Muscle layer of colon (tissue), 2 donors: ENCODE results near the gene SFT2D2.

Experiments
- H3K27ac ChIP-seq: one replicate; pipeline ENCODE4 v1.7.0; 2013; ENCODE audit warnings: low read depth, mild to moderate bottlenecking, low read length, moderate library complexity
- H3K27me3 ChIP-seq, 2 donors: one replicate each; pipeline ENCODE4 v1.7.0; 2013; ENCODE audit warnings: low read length in 2 of 2, mild to moderate bottlenecking in 2 of 2; ENCODE audit not compliant: insufficient read depth in 2 of 2, control insufficient read depth in 1 of 2
- H3K36me3 ChIP-seq: one replicate; pipeline ENCODE4 v1.7.0; 2013; ENCODE audit warnings: mild to moderate bottlenecking, low read length; ENCODE audit not compliant: insufficient read depth
- H3K4me1 ChIP-seq: one replicate; pipeline ENCODE4 v1.7.0; 2013; ENCODE audit warnings: mild to moderate bottlenecking, low read length; ENCODE audit not compliant: insufficient read depth
- H3K4me3 ChIP-seq, 2 donors: one replicate each; pipeline ENCODE4 v1.7.0; 2013; ENCODE audit warnings: low read length in 2 of 2, low read depth in 1 of 2, mild to moderate bottlenecking in 1 of 2, moderate library complexity in 1 of 2
- H3K9ac ChIP-seq: one replicate; pipeline ENCODE4 v1.7.0; 2013; ENCODE audit warnings: low read length
- H3K9me3 ChIP-seq: one replicate; pipeline ENCODE4 v1.7.0; 2013; ENCODE audit warnings: mild to moderate bottlenecking, low read length
- donor health status: abdominal sarcoma.
- donor health status: Adenocarcinoma of cecum.

Gene SFT2D2

DNA sequence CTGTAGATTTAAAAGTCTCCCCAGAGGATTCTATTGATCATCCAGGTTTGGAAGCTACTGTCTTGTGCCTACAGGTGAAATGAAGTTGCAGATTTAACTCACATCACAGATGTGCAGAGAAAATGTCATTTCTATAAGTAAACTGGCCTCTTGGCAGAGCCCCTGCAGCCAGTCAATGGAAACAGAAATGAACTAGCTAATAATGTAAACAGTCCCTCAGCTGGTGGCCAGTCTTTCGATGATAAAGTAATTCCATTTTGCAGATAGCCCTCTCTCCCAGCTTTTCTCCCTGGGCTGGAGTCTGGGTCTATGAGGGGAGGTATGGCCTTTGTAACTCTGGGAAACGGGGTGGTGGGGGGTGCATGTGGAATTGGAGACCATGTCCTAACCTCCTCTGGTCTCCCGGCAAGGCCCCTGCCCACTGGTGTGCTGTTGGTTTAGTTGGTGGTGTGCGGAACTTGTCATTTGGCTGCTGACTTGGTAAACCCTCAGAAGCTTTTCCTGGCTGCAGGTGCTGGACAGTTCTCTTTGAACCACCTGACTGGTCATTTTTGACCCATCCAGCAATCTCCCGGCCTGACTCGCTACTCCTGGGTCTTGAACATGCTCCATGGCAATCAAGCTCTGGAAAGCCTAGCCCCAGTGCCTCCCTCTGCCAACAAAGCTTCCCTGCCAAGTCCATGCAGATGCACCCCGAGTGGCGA is 69.8 kb downstream of the SFT2D2 start:
- H3K4me1 ChIP-seq: peaks cover 7% of the 10 kb centered on the region
- H3K9me3 ChIP-seq: no peaks in the 10 kb centered on the region
- no peak overlapping the region for H3K4me3 ChIP-seq
- no peak overlapping the region for H3K27ac ChIP-seq
- no peak overlapping the region for H3K9ac ChIP-seq
- no peaks in the 10 kb centered on the region for H3K36me3 ChIP-seq
- H3K27me3 ChIP-seq: no peaks in the 10 kb centered on the region

DNA sequence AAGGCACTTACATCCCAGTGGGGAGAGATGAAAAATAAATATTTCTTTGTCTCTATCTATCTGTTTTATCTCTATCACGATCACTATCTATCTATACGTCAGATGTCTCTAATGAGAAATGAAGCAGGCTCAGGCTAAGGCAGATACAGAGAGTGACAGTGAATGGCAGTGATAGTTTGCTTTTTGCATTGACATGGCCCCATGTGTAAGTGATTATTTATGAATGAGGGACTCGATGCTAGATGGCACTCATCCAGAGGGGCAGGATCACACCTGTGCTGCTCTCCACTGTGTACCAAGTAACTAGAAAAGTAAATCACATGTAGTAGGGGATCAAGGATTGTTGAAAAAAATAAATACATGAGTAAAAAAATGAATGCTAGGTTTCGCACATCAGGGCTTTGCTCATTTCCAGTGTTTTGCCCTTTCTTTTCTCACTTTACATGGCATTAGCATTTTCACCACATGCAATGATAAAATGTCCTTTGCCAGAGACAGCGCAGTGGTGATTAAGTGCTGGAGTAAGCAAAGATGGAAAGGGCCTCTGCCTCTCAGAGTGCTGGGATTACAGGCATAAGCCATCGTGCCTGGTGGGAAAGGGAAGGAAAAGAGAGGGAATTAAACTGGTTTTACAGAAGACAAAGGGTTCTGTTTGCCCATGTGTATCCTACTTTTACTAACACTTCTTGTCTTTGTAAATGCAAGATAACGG is 71.4 kb downstream of the SFT2D2 start:
- H3K36me3 ChIP-seq: no peaks in the 10 kb centered on the region

DNA sequence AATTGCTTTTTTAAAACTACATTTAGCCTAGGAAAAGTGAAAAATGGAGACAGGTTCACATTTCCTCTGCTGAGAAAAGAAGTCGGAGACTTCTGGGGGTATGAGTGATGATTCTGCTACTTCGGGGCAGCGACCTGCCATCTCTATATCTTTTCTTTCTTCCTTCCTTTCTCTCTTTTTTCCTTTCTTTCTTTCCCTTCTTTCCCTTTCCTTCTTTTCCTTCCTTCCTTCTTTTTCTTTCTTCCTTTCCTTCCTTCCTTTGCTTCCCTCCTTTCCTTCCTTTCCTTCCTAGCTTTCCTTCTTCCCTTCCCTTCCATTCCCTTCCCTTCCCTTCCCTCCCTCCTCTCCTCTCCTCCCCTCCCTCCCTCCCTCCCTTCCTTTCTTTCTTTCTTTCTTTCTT is 72.6 kb downstream of the SFT2D2 start:
- no peak overlapping the region for H3K27ac ChIP-seq
- no peaks in the 10 kb centered on the region for H3K9me3 ChIP-seq
- H3K4me3 ChIP-seq: no peak overlapping the region
- H3K36me3 ChIP-seq: no peaks in the 10 kb centered on the region
- no peak overlapping the region for H3K9ac ChIP-seq
- H3K4me1 ChIP-seq: peaks cover 1% of the 10 kb centered on the region
- no peaks in the 10 kb centered on the region for H3K27me3 ChIP-seq

More for the DNA sequence above, 71.4 kb downstream of the SFT2D2 start:
- no peak overlapping the region for H3K9ac ChIP-seq
- H3K27ac ChIP-seq: no peak overlapping the region
- H3K4me3 ChIP-seq: no peak overlapping the region
- H3K27me3 ChIP-seq: no peaks in the 10 kb centered on the region
- H3K4me1 ChIP-seq: peaks cover 7% of the 10 kb centered on the region
- no peaks in the 10 kb centered on the region for H3K9me3 ChIP-seq

DNA sequence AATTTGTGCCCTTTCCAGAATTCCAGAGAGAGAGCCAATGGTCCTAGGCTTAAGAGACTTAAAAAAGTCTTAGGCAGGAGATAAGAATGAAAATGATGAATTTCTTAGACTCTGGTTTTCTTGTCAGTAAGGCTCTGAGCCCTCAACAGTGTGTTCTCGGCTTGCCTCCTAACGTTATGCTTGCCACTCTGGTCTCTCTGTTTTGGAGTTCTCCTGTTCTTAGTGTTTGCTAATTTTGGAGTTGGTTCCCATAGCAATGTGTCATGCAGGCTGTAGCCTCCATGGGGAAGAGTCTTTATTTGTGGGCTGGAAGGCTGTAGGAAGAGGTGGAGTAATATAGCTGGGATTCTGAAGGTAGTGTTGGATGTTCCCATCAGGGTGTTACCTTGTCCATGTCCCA is 74.8 kb downstream of the SFT2D2 start:
- H3K36me3 ChIP-seq: no peaks in the 10 kb centered on the region
- no peaks in the 10 kb centered on the region for H3K4me1 ChIP-seq
- H3K4me3 ChIP-seq: no peak overlapping the region
- H3K9me3 ChIP-seq: no peaks in the 10 kb centered on the region
- H3K27ac ChIP-seq: no peak overlapping the region
- H3K9ac ChIP-seq: no peak overlapping the region
- H3K27me3 ChIP-seq: no peaks in the 10 kb centered on the region

DNA sequence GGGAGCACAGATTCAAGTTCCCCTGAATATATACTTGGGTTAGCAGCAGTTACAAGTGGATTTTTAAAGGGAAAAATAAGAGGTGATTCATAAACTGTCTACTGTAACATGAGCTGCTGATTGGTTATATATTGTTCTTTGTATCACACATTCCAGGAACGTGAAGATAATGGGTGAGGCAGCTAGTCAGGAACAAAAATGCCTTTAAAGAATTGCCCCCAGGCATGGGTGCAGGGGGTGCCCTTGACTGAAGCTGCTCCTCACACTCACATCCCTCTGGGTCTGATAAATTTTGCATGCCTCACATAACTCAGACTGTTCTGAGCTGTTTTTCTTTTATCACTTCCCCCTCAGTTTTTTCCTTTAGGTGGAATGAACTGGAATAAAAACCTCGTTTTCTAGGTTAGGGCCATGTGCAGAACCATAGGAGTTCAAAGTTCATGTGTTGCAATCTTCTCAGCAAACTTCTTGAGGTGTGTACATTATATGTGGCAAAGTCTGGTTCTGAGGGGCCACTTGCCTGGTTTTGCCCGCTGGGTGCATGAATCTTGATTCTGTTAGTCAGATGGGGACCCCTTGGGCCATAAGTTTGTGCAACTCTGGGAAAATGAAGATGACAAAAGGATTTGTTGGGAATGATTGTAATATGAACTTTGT is 76.0 kb downstream of the SFT2D2 start:
- Histone ChIP-seq H3K27me3 (no peaks in the 10 kb centered on the region), H3K27ac (no peak overlapping the region), H3K9ac (no peak overlapping the region), H3K9me3 (no peaks in the 10 kb centered on the region), H3K4me1 (no peaks in the 10 kb centered on the region), H3K4me3 (no peak overlapping the region), H3K36me3 (no peaks in the 10 kb centered on the region)
